Activated naive CD4-positive, alpha-beta T cell treated with anti-CD3 and anti-CD28 coated beads for 36 hours (primary cell): ENCODE results near the gene LRRFIP1. TPM values are rescaled to one million over a fixed set of nuclear protein-coding genes. Genes with fewer than 3 reads are reported as not detected.
A peak's percentile ranks its signal among the peaks of the same experiment; 100 is the strongest.

ENCODE experiments used
- CTCF ChIA-PET: fragments of 350-600 bp; sonication (Branson Sonifier 250); formaldehyde crosslinking; loops from one replicate; lab custom pipeline; 2021; ENCODE audit warnings: antibody characterized with exemption; lab: Charles Lee
- DNase-seq: peaks from one replicate; pipeline ENCODE4 v3.0.0-alpha.2; 2020
- H3K27ac Mint-ChIP-seq: one replicate; pipeline ENCODE4 v1.8.0; 2021; ENCODE audit warnings: mild to moderate bottlenecking, mixed read lengths
- H3K27me3 Mint-ChIP-seq: one replicate; pipeline ENCODE4 v1.8.0; 2021; ENCODE audit warnings: low read depth, mixed read lengths
- H3K36me3 Mint-ChIP-seq: one replicate; pipeline ENCODE4 v1.8.0; 2021; ENCODE audit warnings: low read depth, mixed read lengths
- H3K4me1 Mint-ChIP-seq: one replicate; pipeline ENCODE4 v1.8.0; 2021; ENCODE audit warnings: low read depth, mixed read lengths
- H3K4me3 Mint-ChIP-seq: one replicate; pipeline ENCODE4 v1.8.0; 2021; ENCODE audit warnings: mild to moderate bottlenecking, moderate library complexity, mixed read lengths
- H3K9me3 Mint-ChIP-seq: one replicate; pipeline ENCODE4 v1.8.0; 2021; ENCODE audit warnings: mixed read lengths
- intact Hi-C: fragments of 100-400 bp; cut with micrococcal nuclease; formaldehyde crosslinking; loops from one replicate; pipeline ENCODE4 v1.15.1; 2023
- total RNA-seq, 2 experiments: library from RNA; stranded (reverse); gene quantifications; one replicate each; pipeline ENCODE4 v1.2.3, GENCODE V29; 2021

Gene LRRFIP1
- total RNA-seq, 2 experiments from 2014 or later: 154 to 155 TPM

DNA sequence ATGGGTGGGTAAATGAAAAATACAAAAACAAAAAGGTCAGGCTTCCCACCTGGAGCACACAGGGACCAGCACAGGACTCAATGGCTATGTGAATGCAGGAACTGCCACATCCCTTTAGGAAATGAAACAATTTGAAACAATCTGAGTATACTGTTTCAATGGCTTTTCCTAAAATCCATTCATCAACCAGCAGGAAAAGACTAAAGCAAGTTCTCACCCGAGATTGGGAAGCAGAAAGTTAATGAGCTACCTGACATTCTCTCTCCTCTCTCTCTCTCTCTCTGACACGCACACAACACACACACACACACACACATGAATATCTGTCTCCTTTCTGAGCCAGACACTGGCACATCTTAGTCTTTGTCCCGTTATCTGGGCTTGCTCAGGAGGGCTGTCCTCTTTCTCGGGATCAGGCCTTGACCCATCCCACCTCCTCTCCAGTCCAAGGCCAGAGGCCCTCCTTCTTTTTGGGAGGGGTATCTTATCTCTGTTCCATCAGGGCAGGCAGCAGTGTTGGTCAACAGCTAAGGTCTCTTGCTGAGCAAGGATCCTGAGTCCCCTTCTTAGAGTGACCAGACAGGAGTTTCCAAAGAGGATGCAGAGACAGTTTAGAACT lies 11.6 kb upstream of the LRRFIP1 start:
- Mint-ChIP-seq H3K27ac (no peak overlapping the region), H3K4me3 (no peak overlapping the region), H3K36me3 (no peaks in the 10 kb centered on the region), H3K9me3 (no peaks in the 10 kb centered on the region), H3K27me3 (no peaks in the 10 kb centered on the region), H3K4me1 (peaks cover 30% of the 10 kb centered on the region)
- CTCF ChIA-PET: interaction anchor here (0.9 to 1.2 kb wide), 3 partner anchors 15 to 59 kb away, joined by 3 read pairs; no protein-coding TSS in a partner anchor
- no peak for DNase-seq
- intact Hi-C loops: no loop called here

DNA sequence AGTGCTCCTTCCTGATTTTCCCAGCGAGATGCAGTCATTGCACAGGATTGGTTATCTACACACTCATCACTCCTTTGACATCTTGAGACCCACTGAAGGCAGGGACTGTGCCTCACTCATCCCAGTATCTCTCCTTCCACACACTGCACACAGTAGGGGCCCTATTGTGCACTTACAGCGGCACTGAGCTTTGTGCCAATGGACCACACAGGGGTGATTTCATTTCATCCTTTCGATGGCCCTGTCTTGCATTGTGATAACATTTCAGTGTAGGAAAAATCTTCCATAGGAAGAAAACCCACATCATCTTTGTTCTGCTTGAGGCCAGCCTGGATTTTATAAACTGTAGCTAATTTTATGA lies 11.0 kb upstream of the LRRFIP1 start:
- Mint-ChIP-seq H3K27ac (no peak overlapping the region), H3K36me3 (no peaks in the 10 kb centered on the region), H3K4me1 (peaks cover 30% of the 10 kb centered on the region), H3K9me3 (no peaks in the 10 kb centered on the region), H3K4me3 (no peak overlapping the region), H3K27me3 (no peaks in the 10 kb centered on the region)
- intact Hi-C loops: no loop called here
- CTCF ChIA-PET: interaction anchor here (1.1 to 1.2 kb wide), 2 partner anchors 35 to 44 kb away, joined by 3 to 4 read pairs; no protein-coding TSS in a partner anchor
- no peak for DNase-seq

DNA sequence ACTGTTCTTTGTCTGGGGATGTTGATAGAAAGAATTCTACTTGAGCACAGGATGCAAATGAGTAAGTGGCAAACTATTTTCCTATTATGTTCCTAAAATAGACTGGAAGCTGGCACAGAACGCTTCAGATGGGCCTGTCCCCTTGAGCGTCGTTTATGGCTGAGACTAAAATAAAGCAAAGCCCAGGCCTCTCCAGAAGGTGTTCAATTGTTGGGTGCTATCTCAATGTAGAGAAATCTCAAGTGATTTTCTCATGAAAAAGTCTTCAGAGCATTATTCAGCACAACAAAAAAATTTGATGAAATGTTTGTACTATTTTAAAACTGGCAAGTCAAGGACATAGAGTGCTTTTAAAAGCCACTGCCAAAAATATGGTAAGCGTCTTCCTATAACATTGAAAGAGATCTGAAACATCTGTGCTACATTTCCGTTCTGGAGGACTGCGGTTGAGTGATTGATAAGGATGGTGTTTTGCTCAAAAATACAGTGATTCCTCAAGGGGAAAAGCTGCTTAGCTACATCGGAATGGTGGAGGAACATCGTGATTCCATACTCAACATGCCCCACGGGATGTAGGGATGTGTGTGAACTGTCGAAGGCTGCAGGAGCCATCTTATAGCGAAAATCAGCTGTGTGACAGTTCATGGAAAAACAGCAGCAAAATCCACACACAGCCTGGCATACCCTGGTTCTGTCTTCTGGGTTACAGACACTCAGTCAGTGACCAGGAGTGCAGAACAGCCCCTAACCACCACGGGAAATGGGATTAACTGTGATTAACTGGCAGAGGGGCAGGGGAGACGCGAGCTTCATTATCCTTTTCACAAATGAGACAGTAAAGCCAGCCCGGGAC lies 10.4 kb upstream of the LRRFIP1 start:
- no peak overlapping the region for H3K4me3 Mint-ChIP-seq
- intact Hi-C loops: no loop called here

GRCh38 chr2:237617587-237617982 lies 9.8 kb upstream of the LRRFIP1 start:
- Mint-ChIP-seq H3K9me3 (no peaks in the 10 kb centered on the region), H3K4me3 (no peak overlapping the region), H3K27ac (no peak overlapping the region), H3K36me3 (no peaks in the 10 kb centered on the region), H3K4me1 (peaks cover 30% of the 10 kb centered on the region), H3K27me3 (no peaks in the 10 kb centered on the region)
- CTCF ChIA-PET: interaction anchor here (0.7 to 1.2 kb wide), 2 partner anchors 32 to 36 kb away, joined by 3 to 4 read pairs; no protein-coding TSS in a partner anchor
- DNase-seq: no peak
- intact Hi-C loops: no loop called here

More for the DNA sequence above, 10.4 kb upstream of the LRRFIP1 start:
- Mint-ChIP-seq H3K27ac (no peak overlapping the region), H3K27me3 (no peaks in the 10 kb centered on the region), H3K36me3 (no peaks in the 10 kb centered on the region), H3K4me1 (peaks cover 30% of the 10 kb centered on the region), H3K9me3 (no peaks in the 10 kb centered on the region)
- CTCF ChIA-PET: interaction anchor here (0.7 to 1.2 kb wide), 3 partner anchors 32 to 45 kb away, joined by 3 to 4 read pairs (median 3); no protein-coding TSS in a partner anchor
- no peak for DNase-seq

DNA sequence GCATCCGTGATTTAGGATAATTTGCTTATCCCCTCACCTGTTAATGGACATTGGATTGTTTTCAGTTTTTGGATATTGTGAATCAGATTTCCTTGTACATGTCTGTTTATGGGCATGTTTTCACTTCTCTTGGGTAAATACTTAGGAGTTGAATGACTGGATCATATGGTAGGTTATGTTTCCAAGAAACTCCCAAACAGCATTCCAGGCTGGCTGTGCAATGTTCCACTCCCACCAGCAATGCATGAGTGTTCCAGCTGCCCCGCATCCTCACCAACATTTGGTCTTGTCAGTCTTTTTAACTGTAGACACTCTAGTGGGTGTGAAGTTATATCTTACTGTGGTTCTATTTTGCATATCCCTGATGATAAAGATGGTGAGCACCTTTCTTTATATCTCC lies 8.9 kb upstream of the LRRFIP1 start:
- no peak for DNase-seq
- Mint-ChIP-seq H3K9me3 (no peaks in the 10 kb centered on the region), H3K36me3 (no peaks in the 10 kb centered on the region), H3K27me3 (no peaks in the 10 kb centered on the region), H3K4me1 (peaks cover 30% of the 10 kb centered on the region), H3K27ac (no peak overlapping the region), H3K4me3 (no peak overlapping the region)
- intact Hi-C loops: no loop called here
- CTCF ChIA-PET: no interaction called here

DNA sequence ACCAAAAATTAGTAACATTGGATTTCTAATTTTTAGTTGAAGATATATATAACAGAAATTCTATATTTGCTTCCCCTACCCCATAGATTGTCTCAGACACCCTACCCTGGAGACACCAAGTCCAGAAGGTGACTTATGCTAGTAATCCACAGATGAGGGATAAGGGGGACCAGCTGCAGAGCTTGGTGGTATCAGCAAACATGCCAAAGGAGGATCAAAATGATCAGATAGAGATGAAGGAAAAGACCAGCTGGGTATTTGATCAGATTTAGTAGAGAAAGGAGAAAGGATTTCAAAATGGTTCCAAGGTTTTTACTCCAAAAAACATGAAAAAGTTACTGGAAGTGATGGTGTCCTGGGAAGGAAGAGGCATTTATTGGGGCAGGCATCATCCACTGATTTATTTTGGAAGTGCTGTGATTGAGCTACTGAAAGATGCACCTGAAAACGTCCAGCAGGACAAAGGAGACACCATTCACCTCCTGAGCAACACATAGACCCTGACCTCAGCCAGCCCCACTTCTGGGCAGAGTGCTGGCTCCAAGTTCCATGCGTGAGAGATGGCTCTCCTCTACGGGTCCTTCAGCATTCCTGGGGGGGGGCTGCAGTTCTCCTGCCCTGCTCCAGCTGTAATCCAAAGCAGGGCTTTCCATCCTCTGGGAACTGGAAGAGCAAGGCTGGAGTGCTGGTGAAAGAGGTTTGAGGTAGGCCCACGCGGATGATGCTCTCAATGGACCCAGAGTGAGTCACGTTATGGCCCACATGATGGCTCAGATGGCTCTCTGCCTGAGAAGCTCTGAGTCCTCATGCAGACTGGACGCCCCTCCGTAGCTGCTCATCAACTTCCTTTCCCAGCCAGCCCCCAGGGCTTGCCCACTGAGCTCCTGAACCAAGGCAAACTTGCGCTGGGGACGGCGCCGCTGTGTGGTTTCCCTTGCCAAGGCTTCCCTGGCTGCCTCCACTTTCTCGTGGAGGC lies 3.7 kb upstream of the LRRFIP1 start:
- H3K4me1 Mint-ChIP-seq: peaks cover 8% of the 10 kb centered on the region
- no peak overlapping the region for H3K27ac Mint-ChIP-seq
- H3K36me3 Mint-ChIP-seq: no peaks in the 10 kb centered on the region
- H3K9me3 Mint-ChIP-seq: no peaks in the 10 kb centered on the region
- CTCF ChIA-PET: interaction anchor here (1.2 to 1.8 kb wide), 2 partner anchors 42 to 122 kb away, joined by 3 to 5 read pairs; no protein-coding TSS in a partner anchor
- H3K4me3 Mint-ChIP-seq: no peak overlapping the region
- peaks cover 4% of the 10 kb centered on the region for H3K27me3 Mint-ChIP-seq
- intact Hi-C loops: no loop called here
- no peak for DNase-seq

DNA sequence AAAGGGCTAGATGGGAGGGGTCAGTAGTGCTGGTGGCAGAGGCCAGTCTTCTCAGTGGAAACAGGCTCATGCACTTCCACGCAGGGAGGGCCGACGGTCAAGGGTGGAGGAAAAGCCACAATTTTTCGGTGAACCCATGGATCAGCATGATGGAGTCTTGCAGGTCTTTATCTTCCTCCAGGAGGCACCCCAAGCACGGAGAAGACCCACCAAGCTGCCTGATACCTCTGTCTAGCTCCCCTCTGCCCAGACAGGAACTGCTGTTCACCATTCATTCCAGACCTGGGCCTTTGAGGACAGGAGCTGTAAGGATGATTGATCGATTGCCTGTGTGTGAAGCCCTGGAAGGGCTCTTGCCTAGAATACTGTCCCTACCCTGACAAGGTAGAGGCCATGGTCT lies 2.8 kb upstream of the LRRFIP1 start:
- peak; percentile 17 for DNase-seq
- Mint-ChIP-seq H3K4me1 (peaks cover 9% of the 10 kb centered on the region), H3K4me3 (no peak overlapping the region), H3K27me3 (peaks cover 6% of the 10 kb centered on the region), H3K9me3 (no peaks in the 10 kb centered on the region), H3K27ac (no peak overlapping the region), H3K36me3 (no peaks in the 10 kb centered on the region)
- intact Hi-C loops: no loop called here
- CTCF ChIA-PET: no interaction called here

GRCh38 chr2:237625216-237625705 lies 2.1 kb upstream of the LRRFIP1 start:
- H3K4me1 Mint-ChIP-seq: peaks cover 12% of the 10 kb centered on the region
- no peaks in the 10 kb centered on the region for H3K36me3 Mint-ChIP-seq
- no peak overlapping the region for H3K4me3 Mint-ChIP-seq
- CTCF ChIA-PET: interaction anchor here (0.6 kb wide), 1 partner anchor 53 kb away, joined by 3 read pairs; no protein-coding TSS in a partner anchor
- intact Hi-C loops: no loop called here
- no peak for DNase-seq
- no peaks in the 10 kb centered on the region for H3K9me3 Mint-ChIP-seq
- H3K27ac Mint-ChIP-seq: no peak overlapping the region
- H3K27me3 Mint-ChIP-seq: peaks cover 6% of the 10 kb centered on the region

DNA sequence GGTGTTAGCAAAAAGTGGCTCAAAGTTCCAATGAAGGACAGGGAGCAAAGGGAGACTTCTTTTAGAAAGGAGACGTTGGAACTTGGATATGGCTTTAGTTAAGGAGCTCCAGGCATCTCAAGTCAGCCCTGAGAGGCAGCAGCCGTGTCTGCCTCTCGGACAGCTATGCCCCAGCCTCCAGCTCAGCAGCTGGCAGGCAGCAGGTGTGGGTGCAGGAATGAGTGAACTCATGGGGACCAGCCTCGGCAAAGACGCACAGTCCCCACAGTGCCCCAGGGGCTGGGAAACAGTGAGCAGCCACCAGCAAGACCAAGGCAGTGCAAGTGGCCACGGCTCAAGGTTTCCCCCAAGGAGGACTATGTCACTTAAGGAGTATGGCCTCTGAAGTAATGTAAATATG lies 1.6 kb upstream of the LRRFIP1 start:
- Mint-ChIP-seq H3K27me3 (peaks cover 6% of the 10 kb centered on the region), H3K4me3 (peak overlapping the region; percentile 71), H3K9me3 (no peaks in the 10 kb centered on the region), H3K4me1 (peaks cover 14% of the 10 kb centered on the region), H3K36me3 (no peaks in the 10 kb centered on the region), H3K27ac (no peak overlapping the region)
- intact Hi-C loops: no loop called here
- CTCF ChIA-PET: interaction anchor here (0.6 kb wide), 1 partner anchor 53 kb away, joined by 3 read pairs; no protein-coding TSS in a partner anchor
- no peak for DNase-seq

DNA sequence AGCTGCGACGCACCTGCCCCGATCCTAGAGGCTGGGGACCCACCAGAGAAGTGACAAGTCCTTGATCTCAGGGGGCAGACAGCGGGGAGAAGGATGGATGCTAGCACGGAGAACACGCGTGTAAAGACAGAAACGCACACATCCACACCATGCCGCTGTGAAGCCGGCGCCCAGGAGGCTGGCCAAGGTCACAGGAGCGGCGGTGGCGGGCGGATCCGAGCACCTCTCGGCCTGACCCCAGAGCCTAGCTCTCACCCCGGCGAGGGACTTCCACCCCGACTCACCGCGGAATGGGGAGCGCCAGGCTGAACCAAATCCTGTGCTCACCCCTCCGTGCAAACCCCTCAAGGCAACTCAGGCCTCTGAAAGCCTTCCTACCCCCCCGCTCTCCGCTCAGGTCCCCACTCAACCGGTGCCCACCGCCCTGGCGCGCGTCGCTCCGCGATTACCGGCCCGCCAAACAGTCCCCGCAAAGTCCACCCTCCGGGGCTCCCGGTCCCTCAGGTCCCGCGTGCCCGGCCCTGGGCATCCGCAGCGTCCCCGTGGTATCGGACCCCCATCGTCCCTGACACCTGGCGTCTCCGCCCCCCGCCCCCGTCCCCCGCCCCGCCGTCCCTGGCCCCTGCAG lies 460 bp upstream of the LRRFIP1 start:
- Mint-ChIP-seq H3K36me3 (no peaks in the 10 kb centered on the region), H3K27ac (no peak overlapping the region), H3K27me3 (peaks cover 6% of the 10 kb centered on the region), H3K4me1 (peaks cover 20% of the 10 kb centered on the region), H3K9me3 (no peaks in the 10 kb centered on the region), H3K4me3 (peak overlapping the region; percentile 71)
- no peak for DNase-seq
- CTCF ChIA-PET: no interaction called here
- intact Hi-C loops: no loop called here
